GM11168 (cell line): Measurements from ENCODE around the gene TRAPPC2L.

Source experiments
- in situ Hi-C: fragments of 300-500 bp; cut with MboI; formaldehyde crosslinking; loops from one replicate; pipeline ENCODE4 v1.12.0; 2022; ENCODE audit warnings: low sequenced_read_pairs; ENCODE audit not compliant: unreplicated experiment

The TRAPPC2L gene

DNA sequence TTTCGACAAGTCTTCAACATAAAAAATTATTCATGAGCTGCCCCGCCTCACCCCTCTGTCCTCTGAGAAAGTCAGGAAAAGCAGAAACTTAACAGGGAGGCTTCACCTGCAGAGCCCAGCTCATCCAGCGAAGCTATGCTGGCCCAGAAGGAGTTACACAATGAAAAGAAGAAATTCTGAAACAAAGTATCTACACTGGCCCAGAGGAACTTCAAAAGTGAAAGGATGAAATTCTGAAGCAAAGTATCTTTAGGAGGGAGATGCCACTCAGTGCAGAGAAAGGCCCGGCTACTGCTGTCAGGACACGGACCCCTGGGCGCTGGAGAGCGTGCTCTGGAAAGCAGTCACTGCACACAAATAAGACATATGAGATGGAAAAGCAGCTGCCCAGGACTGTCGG, 1.8 kb upstream of the TRAPPC2L start:
- in situ Hi-C loops, result no loop called here

DNA sequence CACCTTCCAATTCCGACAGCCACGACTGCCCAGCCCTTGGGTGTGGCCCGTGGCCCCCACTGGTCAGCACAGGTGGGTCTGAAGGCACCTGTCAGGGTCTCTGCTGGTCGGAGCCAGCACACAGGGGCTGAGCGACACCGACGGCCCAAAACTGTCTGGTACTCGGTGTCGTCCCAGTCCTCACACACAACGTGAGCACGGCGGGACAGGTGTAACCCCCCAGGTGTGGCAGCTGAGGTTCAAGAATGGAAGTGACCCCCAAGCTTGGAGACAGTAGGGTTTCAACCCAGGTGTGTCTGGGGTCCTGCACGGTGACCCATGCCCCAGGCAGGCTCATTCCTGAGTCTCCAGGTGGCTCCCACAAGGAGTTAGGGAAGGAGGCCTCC, 1.2 kb upstream of the TRAPPC2L start:
- in situ Hi-C loops, result no loop called here

DNA sequence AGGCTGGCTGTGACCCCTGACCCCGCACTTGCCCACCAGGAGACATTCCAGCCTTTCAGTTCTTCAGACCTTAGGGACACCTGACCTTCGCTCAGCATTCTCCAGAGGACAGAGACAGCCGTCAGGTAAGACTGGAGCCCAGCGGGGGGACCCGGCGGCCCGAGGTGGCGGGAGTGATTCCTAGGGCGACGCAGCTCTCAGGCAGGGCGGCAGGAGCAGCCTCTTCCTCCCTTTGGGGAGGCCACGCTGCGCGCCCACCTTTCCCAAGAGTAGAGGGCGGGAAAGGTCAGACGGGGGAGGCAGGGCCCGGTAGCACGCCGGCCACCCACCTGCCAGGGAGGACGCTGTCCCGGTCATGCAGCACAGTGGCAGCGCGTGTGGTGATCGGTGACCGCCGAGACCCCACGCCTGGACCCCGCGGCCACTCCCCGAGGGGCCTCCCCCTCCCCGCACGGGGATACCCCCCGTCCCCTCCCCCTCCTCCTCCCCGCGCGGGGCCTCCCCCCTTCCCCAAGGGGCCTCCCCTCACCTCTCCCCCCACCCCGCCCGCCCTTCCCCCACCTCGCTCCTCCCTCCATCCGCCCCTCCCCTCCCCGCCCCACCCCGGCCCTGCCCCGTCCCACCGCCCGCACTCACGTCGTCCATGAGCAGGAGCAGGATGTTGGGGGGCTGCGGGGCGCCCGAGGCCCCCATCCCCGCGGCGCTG, 652 bp upstream of the TRAPPC2L start:
- in situ Hi-C loops, result no loop called here

DNA sequence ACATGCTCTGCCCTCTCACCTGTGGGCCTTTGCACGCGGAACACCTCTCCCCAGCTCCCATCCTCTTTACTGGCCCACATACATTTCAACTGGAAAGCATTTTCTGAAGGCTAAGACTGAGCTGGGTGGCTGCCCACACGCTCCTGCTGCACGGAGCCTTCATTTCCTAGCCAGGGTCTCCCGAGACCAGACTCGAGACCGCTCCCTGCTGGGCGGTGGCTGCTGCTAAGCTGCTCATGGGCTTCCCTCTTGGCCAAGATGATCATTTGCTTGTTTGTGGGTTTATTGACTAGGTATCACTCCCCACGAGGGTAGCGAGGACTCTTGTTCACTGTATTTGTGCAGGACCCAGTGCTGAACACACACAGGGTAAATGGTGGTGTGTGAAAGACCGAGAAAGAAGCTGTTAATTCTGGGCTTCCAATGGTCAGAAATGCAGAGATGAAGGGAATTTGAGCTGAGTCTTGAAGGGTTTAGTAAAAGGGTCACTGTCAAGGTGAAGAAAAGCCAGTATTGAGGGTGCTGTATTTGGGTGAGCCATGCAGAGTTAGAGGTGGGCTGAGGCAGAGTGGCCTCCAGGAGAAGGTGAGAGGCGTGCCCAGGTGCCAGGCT, 907 bp downstream of the TRAPPC2L start:
- in situ Hi-C loops, result no loop called here

DNA sequence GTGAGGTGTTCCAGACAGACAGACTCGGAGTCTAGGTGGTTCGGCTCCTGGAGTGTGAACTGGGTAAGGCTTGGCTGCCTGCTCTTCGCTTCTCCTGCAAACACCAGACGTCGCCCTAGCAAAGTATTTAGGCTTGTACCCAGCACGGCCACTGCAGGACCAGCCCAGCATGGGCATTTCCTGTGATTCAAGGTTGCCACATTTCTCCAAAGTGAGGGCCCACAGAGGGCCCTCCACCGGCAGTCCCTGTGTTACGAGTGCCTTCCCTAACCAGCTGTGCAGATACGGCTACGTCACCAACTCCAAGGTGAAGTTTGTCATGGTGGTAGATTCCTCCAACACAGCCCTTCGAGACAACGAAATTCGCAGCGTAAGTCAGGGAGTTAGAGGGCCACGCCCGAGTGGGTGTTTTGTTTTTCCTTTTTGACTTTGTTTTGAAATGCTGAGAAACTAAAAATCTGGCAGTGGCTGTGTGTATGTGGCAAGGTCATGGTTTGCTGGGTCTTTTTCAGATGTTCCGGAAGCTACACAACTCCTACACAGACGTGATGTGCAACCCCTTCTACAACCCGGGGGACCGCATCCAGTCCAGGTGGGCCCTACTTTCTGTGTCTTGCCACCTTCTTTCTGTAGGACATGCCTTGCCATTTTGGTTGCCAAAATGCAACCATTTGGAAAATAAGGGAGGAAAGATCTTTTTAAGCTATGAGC, 2.6 kb downstream of the TRAPPC2L start:
- in situ Hi-C loops, result no loop called here

GRCh38 chr16:88861359-88861758, 4.4 kb downstream of the TRAPPC2L start:
- in situ Hi-C loops, result no loop called here

GRCh38 chr16:88862968-88863367, 6.0 kb downstream of the TRAPPC2L start:
- in situ Hi-C loops, result no loop called here

- in situ Hi-C loops, result no loop called here
Observed at GRCh38 chr16:88863426-88863825, 6.5 kb downstream of the TRAPPC2L start.

DNA sequence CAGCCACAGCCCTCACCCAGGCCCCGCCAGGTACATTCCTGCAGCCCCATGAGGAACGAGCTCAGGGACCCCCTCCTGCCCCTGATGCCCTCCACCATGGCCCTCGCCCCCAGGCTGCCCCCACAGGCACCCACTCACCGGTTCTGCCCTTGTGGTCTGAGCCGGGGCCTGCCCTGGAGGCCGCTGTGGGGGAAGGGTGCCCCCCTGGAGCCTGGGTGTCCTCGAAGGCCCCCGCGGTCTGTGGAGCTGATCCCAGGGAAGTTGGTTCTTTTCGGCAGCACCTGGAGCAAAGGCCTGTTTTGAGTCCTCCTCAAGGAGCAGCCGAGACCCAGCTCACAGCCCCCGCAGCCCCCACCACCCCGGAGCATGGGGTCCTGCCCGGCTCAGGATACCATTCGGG, 7.2 kb downstream of the TRAPPC2L start:
- in situ Hi-C loops, result no loop called here

- in situ Hi-C loops, result no loop called here
Observed at GRCh38 chr16:88864521-88864920, 7.6 kb downstream of the TRAPPC2L start.

- in situ Hi-C loops, result no loop called here
Observed at GRCh38 chr16:88865310-88865709, 8.4 kb downstream of the TRAPPC2L start.

DNA sequence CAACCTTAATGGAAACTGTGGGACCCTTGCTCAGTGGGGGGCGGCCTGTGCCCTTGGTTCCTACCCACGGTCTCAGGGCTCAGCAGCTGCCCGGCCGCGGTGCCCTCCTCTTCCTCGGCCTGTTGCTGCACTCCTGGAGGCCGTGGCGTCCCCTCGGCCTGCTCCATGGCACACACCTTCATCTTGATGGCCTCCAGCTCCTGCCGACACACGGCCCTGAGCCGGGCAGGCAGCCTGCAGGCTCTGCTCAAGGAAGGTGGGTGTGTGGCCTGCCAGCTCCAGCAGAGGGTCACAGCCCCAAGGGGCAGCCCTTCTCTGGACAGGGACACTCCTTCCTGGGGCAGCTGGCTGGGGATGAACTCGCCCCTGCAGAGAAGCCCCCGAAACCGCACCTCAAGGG, 8.8 kb downstream of the TRAPPC2L start:
- in situ Hi-C loops, result no loop called here

DNA sequence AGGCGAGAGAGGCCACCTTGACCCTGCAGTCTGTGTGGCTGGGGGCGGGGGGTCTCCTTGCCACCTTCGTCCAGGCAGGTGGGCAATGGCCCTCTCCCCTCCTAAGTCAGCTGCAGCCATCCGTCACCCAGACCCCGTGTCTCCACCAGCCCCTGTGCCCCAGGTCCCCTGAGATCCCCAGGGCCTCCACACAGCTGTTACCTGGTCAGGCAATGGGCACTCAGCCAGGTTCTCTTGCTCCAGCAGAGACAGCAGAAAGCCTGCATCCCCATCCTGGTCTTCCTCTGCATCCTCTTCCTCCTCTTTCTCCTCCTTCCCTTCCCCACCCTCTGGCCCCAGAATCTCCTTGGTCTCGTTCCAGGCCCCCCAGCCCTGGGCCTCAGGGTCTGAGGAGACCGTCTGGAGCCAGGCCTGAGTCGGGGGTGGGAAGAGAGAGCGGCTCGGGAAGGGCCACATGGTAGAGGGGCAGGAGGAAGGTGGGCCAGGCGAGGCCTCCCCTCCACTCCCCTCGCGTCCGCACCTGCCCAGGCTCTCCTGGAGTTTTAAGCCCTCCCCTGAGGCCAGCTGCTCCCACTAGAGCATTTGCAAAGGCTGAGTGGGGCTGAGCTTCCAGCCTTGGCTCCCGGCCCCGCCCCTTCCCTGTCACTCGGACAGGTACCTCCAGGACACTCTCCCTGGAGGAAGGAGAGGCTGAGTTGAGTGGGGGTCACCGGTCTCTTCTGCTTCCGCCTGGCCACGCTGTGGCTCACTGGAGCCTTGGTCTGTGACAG, 9.4 kb downstream of the TRAPPC2L start, which contains the start of gene PABPN1L:
TSS of gene PABPN1L (minus strand) at position 510 of the 770 bp plus-strand sequence. CDS start at position 456, 54 bp downstream.
- in situ Hi-C loops, result no loop called here

DNA sequence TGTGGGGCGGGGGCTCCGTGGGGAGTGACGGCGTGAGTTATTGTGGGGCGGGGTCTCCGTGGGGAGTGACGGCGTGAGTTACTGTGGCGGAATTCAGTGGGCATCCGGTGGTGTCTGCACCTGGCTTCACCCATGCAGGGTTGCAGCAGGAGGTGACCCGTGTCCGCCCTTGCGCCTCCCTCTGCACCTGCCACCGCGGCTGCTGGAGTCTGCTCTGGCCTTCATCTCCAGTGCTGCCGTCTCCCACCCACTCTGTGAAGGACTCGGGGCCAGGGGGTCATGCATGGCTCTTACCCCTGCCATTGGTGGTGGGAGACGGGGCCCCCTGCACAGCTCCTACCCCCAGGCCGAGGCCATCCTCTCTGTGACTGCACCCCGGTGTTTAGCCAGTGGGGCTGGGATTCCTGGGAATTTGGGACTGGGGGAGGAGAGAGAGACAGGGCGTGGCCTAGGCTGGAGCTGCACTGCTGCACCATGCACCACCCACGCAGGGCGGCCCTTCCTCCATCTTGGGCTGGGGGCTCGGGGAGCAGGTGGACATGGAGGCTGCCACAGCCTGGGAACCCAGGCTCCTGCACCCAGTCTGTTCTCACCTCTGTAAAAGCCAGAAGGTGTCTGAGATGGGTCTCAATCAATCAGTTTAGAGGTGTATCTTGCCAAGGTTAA, 10.8 kb downstream of the TRAPPC2L start:
- in situ Hi-C loops, result no loop called here

GRCh38 chr16:88868974-88869672, 12.2 kb downstream of the TRAPPC2L start:
- in situ Hi-C loops, result no loop called here

DNA sequence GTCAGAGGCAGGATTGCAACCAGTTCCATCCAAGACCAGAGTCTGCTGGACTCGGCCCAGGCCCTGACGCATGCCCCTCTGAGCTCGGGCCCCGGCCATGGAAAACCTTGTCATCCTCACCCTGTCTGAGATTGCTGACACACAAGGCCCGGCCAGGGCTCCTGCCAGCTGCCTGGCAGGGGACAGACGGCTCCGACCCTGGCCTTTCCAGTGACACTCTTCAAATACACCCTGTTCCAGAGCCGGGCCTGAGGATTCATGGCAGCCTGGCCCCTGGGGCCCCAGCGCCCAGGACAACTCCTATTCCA, 12.7 kb downstream of the TRAPPC2L start:
- in situ Hi-C loops, result no loop called here

- in situ Hi-C loops, result no loop called here
Observed at GRCh38 chr16:88870608-88871348, 13.9 kb downstream of the TRAPPC2L start.

GRCh38 chr16:88871349-88871702, 14.4 kb downstream of the TRAPPC2L start:
- in situ Hi-C loops, result no loop called here

DNA sequence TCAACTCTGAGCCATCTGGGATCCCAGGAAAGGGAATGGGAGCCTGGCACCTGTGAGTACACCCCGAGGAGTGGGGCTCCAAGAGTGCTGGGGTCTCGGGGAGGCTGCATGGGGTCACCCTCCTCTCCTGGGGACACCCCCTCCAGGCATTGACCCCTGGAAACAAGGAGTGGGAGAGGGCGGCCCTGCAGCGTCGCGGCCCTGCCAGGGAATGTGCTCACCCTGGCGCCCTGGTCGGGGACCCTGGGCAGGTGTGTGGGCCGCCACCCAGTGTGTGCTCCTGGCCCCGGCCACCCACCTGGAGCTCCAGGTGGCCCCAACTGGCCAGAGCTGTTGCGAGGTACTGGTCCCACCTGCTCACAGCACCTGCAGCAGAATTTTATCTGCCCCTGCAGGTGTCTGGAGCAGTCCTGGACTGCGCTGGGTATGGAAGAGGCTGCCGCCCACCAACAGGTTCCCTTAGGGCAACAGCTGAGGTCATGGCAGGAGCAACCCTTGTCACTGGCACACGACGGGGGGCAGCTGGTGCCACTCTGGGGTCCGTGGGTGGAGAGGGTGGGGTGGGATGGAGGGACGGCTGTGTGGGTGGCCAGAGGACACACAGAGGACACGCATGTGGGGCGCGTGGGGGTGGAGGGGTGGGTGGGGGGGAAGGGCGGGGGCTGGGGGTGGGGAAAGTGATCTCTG, 14.9 kb downstream of the TRAPPC2L start:
- in situ Hi-C loops, result no loop called here
